HG03520 (cell line): Measurements from ENCODE around the gene RLIM.
A peak's percentile ranks its signal among the peaks of the same experiment; 100 is the strongest.

Experiments
- ATAC-seq: cut with Tn5 transposase; IDR thresholded peaks from one replicate; pipeline ENCODE4 v1.9.1; 2021; ENCODE audit warnings: mild to moderate bottlenecking, moderate library complexity; ENCODE audit not compliant: unreplicated experiment

Gene RLIM

DNA sequence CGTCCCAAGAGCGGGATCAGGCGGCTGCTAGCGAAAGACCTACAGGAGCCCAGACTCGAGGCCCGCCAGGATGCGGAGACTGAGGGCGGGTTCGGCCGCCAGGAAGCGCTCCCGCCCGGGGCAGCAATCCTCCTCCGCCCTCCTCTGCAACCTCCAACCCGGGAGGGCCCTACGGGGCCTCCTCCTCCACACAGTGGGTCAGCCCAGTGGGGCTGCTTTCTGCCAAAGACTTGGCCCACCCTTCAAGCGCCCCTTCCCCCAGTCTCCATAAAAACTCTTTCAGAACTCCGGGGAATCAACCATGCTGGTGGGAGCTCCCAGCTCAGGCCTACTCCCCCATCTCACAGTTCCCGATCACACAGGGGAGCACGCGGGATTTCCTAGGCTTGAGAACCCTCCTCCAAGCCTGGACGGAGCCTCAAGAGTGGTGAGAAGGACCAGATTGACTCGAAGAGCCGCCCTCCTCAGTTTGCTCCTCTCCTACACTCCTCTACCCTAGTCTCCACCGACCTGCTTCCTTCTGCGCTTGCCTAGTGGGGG is 77.5 kb downstream of the RLIM start:
- ATAC-seq: peak; percentile 15

DNA sequence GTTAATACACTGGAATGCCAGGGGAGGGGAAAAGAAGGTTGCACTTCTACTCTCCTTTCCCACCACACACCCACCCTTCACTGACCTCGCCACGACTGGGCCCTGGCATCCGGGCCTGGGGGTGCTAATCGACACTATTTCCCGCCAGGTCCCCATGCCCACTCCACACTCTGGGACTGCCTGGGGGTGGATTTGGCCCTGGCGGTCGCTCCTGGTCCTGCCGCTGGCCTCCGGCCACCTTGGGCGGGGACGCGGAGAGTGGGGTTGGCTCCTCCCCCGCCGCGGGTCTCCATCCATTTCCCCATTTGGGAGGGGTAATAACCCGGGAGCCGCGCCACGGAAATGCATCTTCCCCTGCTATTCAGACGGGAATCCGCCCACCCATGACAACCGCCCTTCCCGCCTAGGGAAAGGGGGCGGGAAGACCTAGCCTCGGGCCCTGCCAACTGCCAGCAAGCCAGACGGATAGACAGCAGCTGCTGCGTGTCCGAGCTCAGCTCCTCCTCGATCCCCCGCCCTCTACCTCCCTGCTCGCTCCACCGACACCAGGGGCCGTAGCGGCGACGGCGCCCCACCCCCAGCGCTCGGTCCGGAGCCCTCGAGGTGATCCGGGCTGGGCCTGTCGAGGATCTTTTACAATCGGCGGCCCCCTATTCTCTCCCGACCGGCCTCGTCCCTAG is 78.1 kb downstream of the RLIM start:
- peak; percentile 54 for ATAC-seq

- ATAC-seq: no peak
These were observed 78.8 kb downstream of the RLIM start for GRCh38 chrX:74535408-74536151.
